HCT116 (cell line): Measurements from ENCODE around the gene HYAL2. TPM values are rescaled to one million over a fixed set of nuclear protein-coding genes. Genes with fewer than 3 reads are reported as not detected.

ENCODE experiments used
- ATAC-seq: fragments of 200-7000 bp; cut with Tn5 transposase; 2 replicates; pipeline ENCODE4 v1.9.1; 2020; ENCODE audit warnings: mild to moderate bottlenecking, moderate library complexity
- BruUV-seq: library from RNA; stranded (reverse); fragments of 400-500 nt; replicated peaks from 2 replicates; lab custom pipeline; 2021; lab: Mats Ljungman, UMichigan
- CTCF ChIA-PET: fragments of 300-600 bp; sonication (Branson Sonifier 250); formaldehyde crosslinking; loops from one replicate; lab custom pipeline; 2021; ENCODE audit warnings: antibody characterized with exemption; lab: Charles Lee
- POLR2A ChIA-PET: fragments of 300-600, 350-600 bp; sonication (Branson Sonifier 250); formaldehyde crosslinking; loops from one replicate; lab custom pipeline; 2021; ENCODE audit warnings: antibody characterized with exemption; lab: Charles Lee
- RAD21 ChIA-PET, 2 experiments: fragments of 300-600 bp; sonication (Branson Sonifier 250); formaldehyde crosslinking; loops; one replicate each; lab custom pipeline; 2023; ENCODE audit warnings: low total read pairs in 2 of 2; ENCODE audit not compliant: uncharacterized antibody in 2 of 2, unreplicated experiment in 2 of 2, low non-redundant PET in 1 of 2; lab: Charles Lee
- DNase-seq: peaks from one replicate; pipeline ENCODE4 v3.0.0-alpha.2; 2010; ENCODE audit warnings: low read depth, low spot score
- H2AFZ ChIP-seq: fragments of 200-600 bp; shearing (Covaris generic), sonication (generic); 2 replicates; pipeline ENCODE4 v1.6.1; 2017; ENCODE audit warnings: low read depth, mixed run types, mixed read lengths, antibody characterized with exemption, low read length; ENCODE audit not compliant: poor library complexity, severe bottlenecking
- H3K27ac ChIP-seq: 2 replicates; pipeline ENCODE4 v1.5.1; 2012; ENCODE audit warnings: low read depth, low read length
- H3K27me3 ChIP-seq: fragments of 200-600 bp; sonication (generic); 2 replicates; pipeline ENCODE4 v1.6.1; 2016; ENCODE audit warnings: mixed run types, low read length, mixed read lengths; ENCODE audit not compliant: insufficient read depth
- H3K36me3 ChIP-seq, 2 experiments: fragments of 200-500 bp in 1 of 2; fragments of 200-600 bp in 1 of 2; sonication (Bioruptor generic) in 1 of 2; sonication (generic) in 1 of 2; 2 replicates each; pipeline versions ENCODE4 v1.5.1 to v1.6.1; 2014 to 2016; ENCODE audit warnings: low read length in 2 of 2, inconsistent platforms in 1 of 2, mixed read lengths in 1 of 2, mixed run types in 1 of 2; ENCODE audit not compliant: insufficient read depth in 2 of 2, control insufficient read depth in 1 of 2
- H3K4me1 ChIP-seq, 2 experiments: fragments of 200-600 bp in 1 of 2; sonication (generic) in 1 of 2; 2 replicates each; pipeline versions ENCODE4 v1.5.1 to v1.6.1; 2012 to 2017; ENCODE audit warnings: low read length in 2 of 2, inconsistent platforms in 1 of 2, mild to moderate bottlenecking in 1 of 2, mixed read lengths in 1 of 2, mixed run types in 1 of 2, moderate library complexity in 1 of 2; ENCODE audit not compliant: insufficient read depth in 2 of 2, control insufficient read depth in 1 of 2
- H3K4me2 ChIP-seq: fragments of 200-600 bp; sonication (generic); 2 replicates; pipeline ENCODE4 v1.6.1; 2017; ENCODE audit warnings: mixed run types, low read length, mixed read lengths
- H3K4me3 ChIP-seq, 2 experiments: fragments of 200-600 bp in 1 of 2; sonication (generic) in 1 of 2; replicated peaks in 1 of 2; 2 replicates each; pipeline ENCODE4 v1.5.1; 2011 to 2016; ENCODE audit warnings: low read length in 2 of 2, control low read depth in 1 of 2, low read depth in 1 of 2, mild to moderate bottlenecking in 1 of 2, mixed read lengths in 1 of 2, mixed run types in 1 of 2
- H3K79me2 ChIP-seq: fragments of 200-600 bp; sonication (generic); 2 replicates; pipeline ENCODE4 v1.6.1; 2017; ENCODE audit warnings: mild to moderate bottlenecking, mixed run types, low read length, moderate library complexity, mixed read lengths; ENCODE audit not compliant: insufficient read depth
- H3K9ac ChIP-seq: fragments of 200-600 bp; sonication (generic); 2 replicates; pipeline ENCODE4 v1.6.1; 2016; ENCODE audit warnings: low read length, mixed read lengths
- H3K9me2 ChIP-seq: fragments of 200-600 bp; sonication (generic), shearing (Covaris generic); 2 replicates; pipeline ENCODE4 v1.6.1; 2017; ENCODE audit warnings: mixed run types, mild to moderate bottlenecking, moderate library complexity; ENCODE audit not compliant: insufficient read depth
- H3K9me3 ChIP-seq, 2 experiments: fragments of 200-500 bp in 1 of 2; fragments of 200-600 bp in 1 of 2; sonication (Bioruptor generic) in 1 of 2; sonication (generic) in 1 of 2; 2 replicates each; pipeline ENCODE4 v1.6.1; 2014 to 2017; ENCODE audit warnings: low read length in 2 of 2, mixed read lengths in 2 of 2, inconsistent platforms in 1 of 2, low read depth in 1 of 2, mild to moderate bottlenecking in 1 of 2, mixed run types in 1 of 2, moderate library complexity in 1 of 2; ENCODE audit not compliant: control insufficient read depth in 1 of 2, insufficient read depth in 1 of 2
- H4K20me1 ChIP-seq: fragments of 200-600 bp; sonication (generic), shearing (Covaris generic); 2 replicates; pipeline ENCODE4 v1.6.1; 2017; ENCODE audit warnings: mixed run types, mild to moderate bottlenecking, moderate library complexity; ENCODE audit not compliant: insufficient read depth
- CBX3 ChIP-seq: IDR thresholded peaks from 2 replicates; pipeline ENCODE4 v1.6.1; 2012; ENCODE audit warnings: low read depth
- CEBPB ChIP-seq: IDR thresholded peaks from 2 replicates; pipeline ENCODE4 v1.6.1; 2012; ENCODE audit warnings: low read depth
- EGR1 ChIP-seq: IDR thresholded peaks from 2 replicates; pipeline ENCODE4 v1.6.1; 2012; ENCODE audit warnings: low read depth
- ELF1 ChIP-seq: IDR thresholded peaks from 2 replicates; pipeline ENCODE4 v1.6.1; 2012; ENCODE audit warnings: low read depth, borderline replicate concordance
- POLR2AphosphoS5 ChIP-seq: IDR thresholded peaks from 2 replicates; pipeline ENCODE4 v1.6.1; 2011; ENCODE audit warnings: mild to moderate bottlenecking, low read depth, low read length, moderate library complexity
- RAD21 ChIP-seq: IDR thresholded peaks from 2 replicates; pipeline ENCODE4 v1.6.1; 2012; ENCODE audit warnings: low read depth, mild to moderate bottlenecking
- SIN3A ChIP-seq: IDR thresholded peaks from 2 replicates; pipeline ENCODE4 v1.6.1; 2012; ENCODE audit warnings: low read depth
- SP1 ChIP-seq: IDR thresholded peaks from 2 replicates; pipeline ENCODE4 v1.6.1; 2012; ENCODE audit warnings: low read depth
- TCF7L2 ChIP-seq: IDR thresholded peaks from 2 replicates; pipeline ENCODE4 v1.7.0; 2011; ENCODE audit warnings: borderline replicate concordance, inconsistent platforms; ENCODE audit not compliant: insufficient read depth, insufficient read length; ENCODE audit errors: extremely low read depth
- YY1 ChIP-seq: IDR thresholded peaks from 2 replicates; pipeline ENCODE4 v1.6.1; 2011; ENCODE audit warnings: low read length, low read depth, moderate library complexity, mild to moderate bottlenecking; ENCODE audit not compliant: insufficient replicate concordance; ENCODE audit errors: extremely low read depth
- ZNF274 ChIP-seq: fragments of 200-500 bp; sonication (Bioruptor generic); IDR thresholded peaks from 2 replicates; pipeline ENCODE4 v1.6.1; 2014; ENCODE audit warnings: mild to moderate bottlenecking, low read depth, low read length, inconsistent platforms
- intact Hi-C: fragments of 100-400 bp; cut with micrococcal nuclease; formaldehyde crosslinking; loops from 2 replicates; pipeline ENCODE4 v1.10.0; 2022
- total RNA-seq: library from RNA; stranded (reverse); gene quantifications from one replicate; pipeline ENCODE4 v1.2.1, GENCODE V29; 2021; ENCODE audit not compliant: unreplicated experiment
- TF ChIP-seq, protein P1 (sequence below), 3 experiments: fragments of 200-600 bp in 1 of 3; sonication (generic) in 1 of 3; IDR thresholded peaks in 2 of 3; conservative IDR thresholded peaks in 1 of 3; 2 replicates each; pipeline ENCODE4 v1.5.1; 2012 to 2017; ENCODE audit warnings: low read depth in 2 of 3, low read length in 2 of 3, antibody characterized with exemption in 1 of 3, borderline replicate concordance in 1 of 3, control low read depth in 1 of 3, mild to moderate bottlenecking in 1 of 3, mixed read lengths in 1 of 3, mixed run types in 1 of 3, moderate library complexity in 1 of 3; ENCODE audit not compliant: insufficient read depth in 1 of 3

The HYAL2 gene
- total RNA-seq, 1 experiment from 2014 or later, result 42.2 TPM

DNA sequence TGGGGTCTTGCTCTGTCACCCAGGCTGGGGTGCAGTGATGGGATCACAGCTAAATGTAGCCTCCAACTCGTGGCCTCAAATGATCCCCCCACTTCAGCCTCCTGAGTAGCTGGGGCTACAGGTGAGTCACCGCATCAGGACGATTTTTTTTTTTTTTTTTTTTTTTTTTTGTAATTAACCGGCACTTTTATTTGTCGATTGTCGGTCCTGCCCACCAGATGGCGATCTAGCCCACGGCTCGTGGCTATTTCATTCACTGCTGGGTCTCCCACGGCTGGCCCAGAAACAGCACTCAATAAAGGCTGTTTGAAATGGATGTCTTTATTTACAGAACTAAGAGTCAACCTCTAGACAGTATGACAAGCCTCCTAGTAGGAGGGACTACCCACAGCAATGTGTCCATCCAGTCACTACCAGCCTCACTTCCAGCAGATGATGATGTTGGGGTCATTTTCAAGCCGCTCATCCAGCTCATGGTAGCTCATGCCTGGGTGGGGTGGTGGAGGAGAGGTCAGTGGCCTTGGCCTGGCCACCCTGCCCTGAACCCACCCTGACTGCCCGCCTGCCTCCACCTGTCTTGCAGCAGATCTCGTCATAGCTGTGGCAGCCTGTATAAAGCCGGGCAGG is 24.8 kb upstream of the HYAL2 start:
- Histone ChIP-seq H3K9me3 (no peaks in the 10 kb centered on the region), H3K79me2 (peaks cover 15% of the 10 kb centered on the region), H3K4me3 (no peak overlapping the region), H3K27ac (no peak overlapping the region), H3K9ac (no peak overlapping the region), H4K20me1 (no peaks in the 10 kb centered on the region), H3K9me2 (no peaks in the 10 kb centered on the region), H3K36me3 (peaks cover 0 to 8% of the 10 kb centered on the region in 2 experiments; a peak in 1 of 4 replicates), H2AFZ (no peak overlapping the region), H3K27me3 (no peaks in the 10 kb centered on the region), H3K4me1 (peaks cover 11 to 44% of the 10 kb centered on the region in 2 experiments), H3K4me2 (no peak overlapping the region)
- no peak for DNase-seq
- TF ChIP-seq RAD21, result no peak
- TF ChIP-seq, protein P1, sequence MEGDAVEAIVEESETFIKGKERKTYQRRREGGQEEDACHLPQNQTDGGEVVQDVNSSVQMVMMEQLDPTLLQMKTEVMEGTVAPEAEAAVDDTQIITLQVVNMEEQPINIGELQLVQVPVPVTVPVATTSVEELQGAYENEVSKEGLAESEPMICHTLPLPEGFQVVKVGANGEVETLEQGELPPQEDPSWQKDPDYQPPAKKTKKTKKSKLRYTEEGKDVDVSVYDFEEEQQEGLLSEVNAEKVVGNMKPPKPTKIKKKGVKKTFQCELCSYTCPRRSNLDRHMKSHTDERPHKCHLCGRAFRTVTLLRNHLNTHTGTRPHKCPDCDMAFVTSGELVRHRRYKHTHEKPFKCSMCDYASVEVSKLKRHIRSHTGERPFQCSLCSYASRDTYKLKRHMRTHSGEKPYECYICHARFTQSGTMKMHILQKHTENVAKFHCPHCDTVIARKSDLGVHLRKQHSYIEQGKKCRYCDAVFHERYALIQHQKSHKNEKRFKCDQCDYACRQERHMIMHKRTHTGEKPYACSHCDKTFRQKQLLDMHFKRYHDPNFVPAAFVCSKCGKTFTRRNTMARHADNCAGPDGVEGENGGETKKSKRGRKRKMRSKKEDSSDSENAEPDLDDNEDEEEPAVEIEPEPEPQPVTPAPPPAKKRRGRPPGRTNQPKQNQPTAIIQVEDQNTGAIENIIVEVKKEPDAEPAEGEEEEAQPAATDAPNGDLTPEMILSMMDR (IDR thresholded peaks at IDR 0.05 in 2 of 3, conservative IDR thresholded peaks at IDR 0.05 in 1 of 3; ENCODE audit: borderline replicate concordance in 1 of 3, insufficient read depth in 1 of 3, low read depth in 2 of 3, low read length in 2 of 3), result peak in 2 of 3 experiments; percentile 62 to 70; a peak in 4 of 6 replicates
- RAD21 ChIA-PET, result interaction anchor here in 1 of 2 experiments (0.7 to 1.2 kb wide), 3 partner anchors 195 to 280 kb away, joined by 3 read pairs; partner anchors contain the start of gene CISH
- intact Hi-C loops, result loop anchor here (1.0 to 5.0 kb wide), 2 partner anchors 203 to 265 kb away; partner anchors contain the start of gene CISH
- CTCF ChIA-PET, result interaction anchor here (0.6 to 3.6 kb wide), 14 partner anchors 10 to 269 kb away, joined by 3 to 25 read pairs (median 3); partner anchors contain the start of genes CISH, HYAL3, NAA80 and TUSC2
- ATAC-seq, result no peak
- POLR2A ChIA-PET, result interaction anchor here (1.3 to 2.0 kb wide), 2 partner anchors 10 to 195 kb away, joined by 4 to 5 read pairs; no protein-coding TSS in a partner anchor
- BruUV-seq, result no TSS peak

DNA sequence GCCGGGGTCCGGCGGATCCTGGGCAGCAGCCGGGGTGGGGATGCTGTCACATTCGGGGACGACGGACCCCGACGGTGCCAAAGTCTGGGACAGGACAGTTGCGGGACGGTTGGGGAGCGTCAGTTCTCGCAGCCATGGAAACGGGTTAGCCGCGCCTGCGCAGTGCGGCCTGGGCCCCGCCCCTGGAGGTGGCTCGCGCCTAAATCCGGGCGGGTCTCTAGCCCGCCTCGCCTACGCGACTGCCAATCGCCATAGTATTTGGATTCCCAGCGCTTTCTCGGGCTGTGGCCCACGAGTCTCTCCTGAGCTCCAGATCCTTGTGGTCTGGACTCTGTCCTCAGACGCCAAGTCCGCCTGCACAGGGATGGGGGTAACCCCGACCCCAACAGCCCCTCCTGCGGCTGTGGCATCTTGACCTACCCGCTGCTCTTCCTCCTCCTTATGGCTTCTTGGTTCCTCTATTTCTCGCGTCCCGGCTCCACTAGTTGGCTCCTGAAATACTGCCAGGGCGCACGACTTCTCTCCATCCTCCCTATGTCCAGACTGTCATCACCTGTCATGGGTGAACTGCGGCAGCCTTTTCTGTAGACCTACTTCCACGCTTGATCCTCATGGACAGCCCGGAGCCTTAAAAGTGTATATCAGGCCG is 23.2 kb upstream of the HYAL2 start, which contains the start of gene ZMYND10:
Gene ZMYND10 (minus strand): TSS at position 147 of the 649 bp plus-strand sequence. CDS start 153 bp downstream, outside the sequence.
- Histone ChIP-seq H3K27ac (peak within 1 kb of the TSS; percentile 37; the same call in 1 of the 2 replicates), H3K36me3 (peaks cover 0 to 8% of the 10 kb centered on the region in 2 experiments; a peak in 1 of 4 replicates), H3K9ac (peak within 1 kb of the TSS; percentile 50), H4K20me1 (no peaks in the 10 kb centered on the region), H3K4me2 (peak within 1 kb of the TSS; percentile 75), H3K79me2 (peaks cover 6% of the 10 kb centered on the region; the same call in 1 of the 2 replicates), H3K27me3 (no peaks in the 10 kb centered on the region), H3K9me3 (no peaks in the 10 kb centered on the region), H3K4me3 (peak within 1 kb of the TSS; percentile 28 to 36), H2AFZ (no peak within 1 kb of the TSS), H3K9me2 (no peaks in the 10 kb centered on the region), H3K4me1 (peaks cover 12 to 46% of the 10 kb centered on the region in 2 experiments)
- CTCF ChIA-PET, result no interaction called here
- ATAC-seq (peak; percentile 54), DNase-seq (no peak)
- intact Hi-C loops, result loop anchor here (5.0 kb wide), 1 partner anchor 267 kb away; the partner anchor contains the start of gene CISH
- RAD21 ChIA-PET, result no interaction called here
- BruUV-seq, result no TSS peak
- POLR2A ChIA-PET, result interaction anchor here (0.6 kb wide), 1 partner anchor 9 kb away, joined by 3 read pairs; no protein-coding TSS in a partner anchor
- TF ChIP-seq RAD21 (no peak), YY1 (no peak), CEBPB (no peak), TCF7L2 (no peak), SP1 (no peak), EGR1 (no peak), ELF1 (no peak), ZNF274 (no peak), POLR2AphosphoS5 (no peak), CBX3 (no peak), SIN3A (no peak)
- TF ChIP-seq, protein P1 (IDR thresholded peaks at IDR 0.05 in 2 of 3, conservative IDR thresholded peaks at IDR 0.05 in 1 of 3; ENCODE audit: borderline replicate concordance in 1 of 3, insufficient read depth in 1 of 3, low read depth in 2 of 3, low read length in 2 of 3), result no peak
